GM12872 (cell line): ENCODE measurements around the gene CTBP2.

Experiments used
- TF ChIP-seq, protein P1 (sequence below): IDR thresholded peaks from 3 replicates; pipeline ENCODE4 v1.5.1; 2011; ENCODE audit warnings: low read depth, mild to moderate bottlenecking, low read length, moderate library complexity; ENCODE audit not compliant: insufficient read depth

Gene CTBP2

GRCh38 chr10:125082881-125083575, 77.3 kb downstream of the CTBP2 start:
- TF ChIP-seq, protein P1, sequence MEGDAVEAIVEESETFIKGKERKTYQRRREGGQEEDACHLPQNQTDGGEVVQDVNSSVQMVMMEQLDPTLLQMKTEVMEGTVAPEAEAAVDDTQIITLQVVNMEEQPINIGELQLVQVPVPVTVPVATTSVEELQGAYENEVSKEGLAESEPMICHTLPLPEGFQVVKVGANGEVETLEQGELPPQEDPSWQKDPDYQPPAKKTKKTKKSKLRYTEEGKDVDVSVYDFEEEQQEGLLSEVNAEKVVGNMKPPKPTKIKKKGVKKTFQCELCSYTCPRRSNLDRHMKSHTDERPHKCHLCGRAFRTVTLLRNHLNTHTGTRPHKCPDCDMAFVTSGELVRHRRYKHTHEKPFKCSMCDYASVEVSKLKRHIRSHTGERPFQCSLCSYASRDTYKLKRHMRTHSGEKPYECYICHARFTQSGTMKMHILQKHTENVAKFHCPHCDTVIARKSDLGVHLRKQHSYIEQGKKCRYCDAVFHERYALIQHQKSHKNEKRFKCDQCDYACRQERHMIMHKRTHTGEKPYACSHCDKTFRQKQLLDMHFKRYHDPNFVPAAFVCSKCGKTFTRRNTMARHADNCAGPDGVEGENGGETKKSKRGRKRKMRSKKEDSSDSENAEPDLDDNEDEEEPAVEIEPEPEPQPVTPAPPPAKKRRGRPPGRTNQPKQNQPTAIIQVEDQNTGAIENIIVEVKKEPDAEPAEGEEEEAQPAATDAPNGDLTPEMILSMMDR, result no peak

DNA sequence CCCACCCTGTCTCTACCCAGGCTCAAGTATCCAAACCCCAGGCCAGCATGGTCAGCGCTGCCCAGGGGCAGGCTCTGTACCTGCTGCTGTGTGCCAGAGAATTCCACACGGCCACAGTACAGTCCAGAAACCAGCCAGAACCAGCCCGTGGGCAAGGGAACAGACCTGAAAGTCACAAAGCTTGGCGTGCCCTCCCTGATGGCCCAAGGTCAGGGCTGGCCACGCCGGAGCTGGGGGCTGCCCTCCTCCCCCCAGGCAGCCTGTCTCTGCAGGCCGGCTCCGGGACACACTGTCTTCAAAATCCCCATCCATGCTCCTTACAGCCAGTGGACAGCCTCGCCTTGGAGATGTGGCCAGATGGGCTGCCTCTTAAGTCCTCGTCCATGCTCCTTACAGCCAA, 78.4 kb downstream of the CTBP2 start:
- TF ChIP-seq, protein P1, result no peak

DNA sequence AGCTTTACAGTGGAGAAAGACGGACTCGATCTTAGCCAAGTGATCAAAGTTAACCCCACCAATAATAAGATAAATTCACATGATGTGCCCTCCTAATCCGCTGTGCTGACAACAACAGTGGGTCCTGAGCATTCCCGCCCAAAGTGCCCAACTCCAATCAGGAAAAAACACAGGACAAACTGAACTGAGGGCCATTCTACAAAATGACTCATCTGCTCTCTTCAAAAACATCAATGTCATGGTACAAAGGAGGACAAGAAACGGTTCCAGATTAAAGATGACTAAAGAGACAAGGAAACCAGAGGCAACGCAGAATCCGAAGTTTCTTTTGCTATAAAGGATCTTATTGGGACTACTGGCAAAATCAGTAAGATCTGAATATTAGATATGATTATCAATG, 79.4 kb downstream of the CTBP2 start:
- TF ChIP-seq, protein P1, result no peak

GRCh38 chr10:125080296-125080695, 80.1 kb downstream of the CTBP2 start:
- TF ChIP-seq, protein P1, result no peak

DNA sequence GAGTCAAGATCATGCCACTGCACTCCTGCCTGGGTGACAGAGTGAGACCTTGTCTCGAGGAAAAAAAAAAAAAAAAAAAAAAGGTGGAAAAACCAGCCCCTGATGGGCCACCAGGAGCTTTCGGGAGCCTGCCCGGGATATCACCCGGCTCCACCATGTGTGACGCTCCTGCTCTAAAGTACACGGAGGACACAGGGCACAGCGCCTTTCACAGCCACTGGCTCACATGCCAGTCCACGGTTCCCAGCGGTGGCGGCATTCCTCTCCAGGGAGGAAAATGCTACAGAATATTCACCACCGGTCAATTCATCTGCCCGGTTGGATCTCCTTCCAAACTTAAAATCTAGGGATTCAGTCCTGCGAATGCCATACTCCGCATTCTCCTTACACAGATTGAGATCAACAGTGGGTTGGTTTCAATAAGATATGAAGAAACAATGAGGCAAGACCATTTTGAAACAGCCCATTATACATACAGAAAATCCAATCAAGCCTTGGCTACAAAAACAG, 81.2 kb downstream of the CTBP2 start:
- TF ChIP-seq, protein P1, result no peak

DNA sequence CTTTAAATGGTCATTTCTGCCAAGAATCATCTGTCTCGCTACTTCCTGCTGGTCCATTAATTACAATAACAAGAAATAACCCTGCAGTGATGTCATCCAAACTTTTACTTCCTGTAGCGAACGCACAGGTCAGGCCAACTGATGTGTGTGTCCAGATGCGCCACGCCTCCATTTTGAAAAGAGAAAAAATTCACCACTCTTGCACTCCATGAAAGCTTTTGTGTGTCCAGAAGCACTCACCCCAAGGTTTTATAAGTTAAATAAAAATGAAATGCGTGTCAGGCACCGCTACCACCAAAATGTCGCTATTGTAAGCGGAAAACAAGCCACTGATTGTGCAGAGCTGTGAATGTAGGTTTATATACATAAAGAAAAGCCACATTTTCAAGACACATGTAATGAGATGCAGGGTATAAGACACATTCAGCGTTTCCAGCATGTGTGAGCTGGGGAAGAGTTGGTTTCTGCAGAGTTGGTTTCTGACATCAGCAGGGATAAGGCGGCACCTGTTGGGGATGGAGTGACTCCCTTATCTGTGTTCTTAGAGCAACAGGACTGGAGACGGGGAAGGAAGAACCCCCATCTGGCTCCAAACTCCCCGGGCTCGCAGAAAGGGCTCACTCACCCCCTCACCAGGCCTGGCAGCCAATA, 83.3 kb downstream of the CTBP2 start:
- TF ChIP-seq, protein P1, result no peak

DNA sequence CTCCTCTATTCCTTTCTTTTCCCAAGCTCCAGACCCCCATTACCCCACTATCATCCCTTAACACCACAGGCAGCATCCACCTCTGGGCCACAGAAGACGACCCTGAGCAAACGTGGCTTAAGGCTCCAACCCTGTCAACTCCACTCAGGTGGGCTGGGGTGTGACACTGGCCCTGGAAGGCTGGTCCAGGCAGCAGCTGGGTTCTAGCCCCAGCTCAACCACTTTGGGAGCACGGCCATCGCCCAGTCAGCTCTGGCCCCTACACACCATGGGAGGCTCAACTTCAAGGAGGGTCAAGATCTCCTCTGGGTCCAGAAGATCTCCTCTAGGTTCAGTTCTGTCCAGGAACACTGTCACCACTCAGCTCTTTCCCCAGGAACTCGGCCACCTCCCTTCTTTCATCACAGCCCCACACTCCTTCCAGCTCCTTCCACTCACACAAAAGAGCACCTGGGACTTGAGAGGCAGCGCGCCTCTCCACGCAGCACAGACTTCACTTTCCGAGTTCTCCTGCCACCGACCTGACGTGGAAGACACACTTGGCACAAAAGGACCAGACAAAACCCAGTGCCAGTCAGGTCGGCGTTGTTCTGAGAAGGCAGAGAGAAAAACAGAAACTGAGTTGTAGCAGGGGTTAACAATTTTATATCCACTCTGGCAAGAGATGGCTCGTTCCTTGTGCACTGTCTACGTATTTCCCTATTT, 84.1 kb downstream of the CTBP2 start:
- TF ChIP-seq, protein P1, result no peak
